K562 (cell line): ENCODE results near the gene GUCY2D.

Source experiments
- ERF ChIP-seq: fragments of 450-650 bp; formaldehyde crosslinking; IDR thresholded peaks from 2 replicates; pipeline ENCODE4 v1.4.0; 2020; ENCODE audit warnings: mild to moderate bottlenecking, mixed read lengths
- GABPA ChIP-seq: fragments of 200-800 bp; sonication (Bioruptor generic); conservative IDR thresholded peaks from 2 replicates; pipeline ENCODE4 v1.6.1; 2016; ENCODE audit warnings: low read depth, missing genetic modification characterization, missing compliant biosample characterization
- PHF8 ChIP-seq: fragments of 200-600 bp; sonication (generic); IDR thresholded peaks from 2 replicates; pipeline ENCODE4 v1.6.1; 2012; ENCODE audit warnings: mixed run types, mild to moderate bottlenecking, inconsistent platforms, low read length, moderate library complexity, borderline replicate concordance
- POLR2A ChIP-seq: fragments of 450-650 bp; conservative IDR thresholded peaks from 2 replicates; pipeline ENCODE4 v1.6.1; 2016
- ZFP36 ChIP-seq: fragments of 150-350 bp; IDR thresholded peaks from 2 replicates; pipeline ENCODE4 v1.6.1; 2018; ENCODE audit warnings: low read length, low read depth; ENCODE audit not compliant: partially characterized antibody
- TF ChIP-seq, protein P1 (sequence below): fragments of 250-450 bp; sonication (Bioruptor Pico); IDR thresholded peaks from 2 replicates; pipeline ENCODE4 v1.4.0; 2020; ENCODE audit warnings: borderline replicate concordance

DNA sequence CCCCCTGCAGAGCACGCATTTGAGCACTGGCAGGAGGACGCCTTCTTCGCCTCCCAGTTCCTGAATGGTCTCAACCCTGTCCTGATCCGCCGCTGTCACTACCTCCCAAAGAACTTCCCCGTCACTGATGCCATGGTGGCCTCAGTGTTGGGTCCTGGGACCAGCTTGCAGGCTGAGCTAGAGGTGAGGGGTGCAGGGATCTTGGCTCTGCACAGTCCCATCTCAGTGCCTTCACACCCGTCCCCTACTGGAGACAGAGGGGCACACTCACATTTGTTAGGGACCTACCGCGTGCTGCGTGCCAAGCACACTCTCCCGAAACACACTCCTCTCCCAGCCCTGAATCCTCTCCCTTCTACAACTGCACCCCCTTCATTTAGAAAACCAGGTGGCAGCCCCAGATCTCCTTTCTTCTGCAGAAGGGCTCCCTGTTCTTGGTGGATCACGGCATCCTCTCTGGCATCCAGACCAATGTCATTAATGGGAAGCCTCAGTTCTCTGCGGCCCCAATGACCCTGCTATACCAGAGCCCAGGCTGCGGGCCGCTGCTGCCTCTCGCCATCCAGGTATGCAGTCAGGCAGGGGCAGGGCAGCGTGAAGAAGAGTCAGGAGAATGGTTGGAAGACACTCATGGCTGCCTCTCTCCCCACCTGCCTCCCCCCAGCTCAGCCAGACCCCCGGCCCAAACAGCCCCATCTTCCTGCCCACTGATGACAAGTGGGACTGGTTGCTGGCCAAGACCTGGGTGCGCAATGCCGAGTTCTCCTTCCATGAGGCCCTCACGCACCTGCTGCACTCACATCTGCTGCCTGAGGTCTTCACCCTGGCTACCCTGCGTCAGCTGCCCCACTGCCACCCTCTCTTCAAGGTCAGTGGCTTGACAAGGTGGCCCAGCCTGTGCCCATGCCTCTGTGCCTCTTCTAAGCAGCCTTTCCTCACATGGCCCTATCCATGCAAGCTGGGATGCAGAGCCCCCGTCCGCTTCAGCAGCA lies 42.7 kb downstream of the GUCY2D start:
- no peak for TF ChIP-seq PHF8
- no peak for TF ChIP-seq GABPA (tag)
- TF ChIP-seq POLR2A: no peak
- TF ChIP-seq ERF: no peak
- TF ChIP-seq, protein P1, sequence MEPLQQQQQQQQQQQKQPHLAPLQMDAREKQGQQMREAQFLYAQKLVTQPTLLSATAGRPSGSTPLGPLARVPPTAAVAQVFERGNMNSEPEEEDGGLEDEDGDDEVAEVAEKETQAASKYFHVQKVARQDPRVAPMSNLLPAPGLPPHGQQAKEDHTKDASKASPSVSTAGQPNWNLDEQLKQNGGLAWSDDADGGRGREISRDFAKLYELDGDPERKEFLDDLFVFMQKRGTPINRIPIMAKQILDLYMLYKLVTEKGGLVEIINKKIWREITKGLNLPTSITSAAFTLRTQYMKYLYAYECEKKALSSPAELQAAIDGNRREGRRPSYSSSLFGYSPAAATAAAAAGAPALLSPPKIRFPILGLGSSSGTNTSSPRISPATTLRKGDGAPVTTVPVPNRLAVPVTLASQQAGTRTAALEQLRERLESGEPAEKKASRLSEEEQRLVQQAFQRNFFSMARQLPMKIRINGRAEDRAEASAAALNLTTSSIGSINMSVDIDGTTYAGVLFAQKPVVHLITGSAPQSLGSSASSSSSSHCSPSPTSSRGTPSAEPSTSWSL (CRISPR knock-in tag): no peak
- TF ChIP-seq ZFP36: no peak
